K562 (cell line): ENCODE results near the gene AP3B2. TPM values are rescaled to one million over a fixed set of nuclear protein-coding genes. Genes with fewer than 3 reads are reported as not detected.
A peak's percentile ranks its signal among the peaks of the same experiment; 100 is the strongest.

Experiments
- BRF2 ChIP-seq: IDR thresholded peaks from 3 replicates; pipeline ENCODE4 v1.6.1; 2011; ENCODE audit warnings: borderline replicate concordance, mild to moderate bottlenecking; ENCODE audit not compliant: insufficient read length, insufficient read depth
- E2F6 ChIP-seq, 2 experiments: IDR thresholded peaks; 2 replicates each; pipeline ENCODE4 v1.6.1; 2011; ENCODE audit warnings: borderline replicate concordance in 1 of 2, control low read depth in 1 of 2, low read depth in 1 of 2, low read length in 1 of 2, mild to moderate bottlenecking in 1 of 2, mixed read lengths in 1 of 2, moderate library complexity in 1 of 2; ENCODE audit not compliant: insufficient read depth in 1 of 2, insufficient read length in 1 of 2, poor library complexity in 1 of 2, severe bottlenecking in 1 of 2; ENCODE audit errors: extremely low read depth in 1 of 2
- E4F1 ChIP-seq: fragments of 250-450 bp; sonication (Bioruptor Pico); IDR thresholded peaks from 2 replicates; pipeline ENCODE4 v1.5.0; 2021; ENCODE audit warnings: mild to moderate bottlenecking, borderline replicate concordance
- FUS ChIP-seq: fragments of 200-400 bp; formaldehyde crosslinking; optimal IDR thresholded peaks from 2 replicates; pipeline ENCODE3; 2017; ENCODE audit warnings: low read depth, low read length
- KLF1 ChIP-seq: fragments of 450-650 bp; IDR thresholded peaks from 2 replicates; pipeline ENCODE4 v1.6.1; 2016; ENCODE audit warnings: missing genetic modification characterization, missing compliant biosample characterization
- MYC ChIP-seq, 2 experiments: fragments of 250-450 bp in 1 of 2; sonication (Bioruptor Pico) in 1 of 2; IDR thresholded peaks; 2 replicates each; pipeline versions ENCODE4 v1.5.1 to v1.6.1; 2012 to 2021; ENCODE audit warnings: low read depth in 2 of 2, borderline replicate concordance in 1 of 2, improper control_type of control experiment in 1 of 2, low read length in 1 of 2, mild to moderate bottlenecking in 1 of 2, moderate library complexity in 1 of 2
- NR3C1 ChIP-seq: sonication (generic); formaldehyde crosslinking; IDR thresholded peaks from 2 replicates; pipeline ENCODE4 v1.8.1; 2022; ENCODE audit warnings: missing genetic modification reagents
- PHF8 ChIP-seq: fragments of 200-600 bp; sonication (generic); IDR thresholded peaks from 2 replicates; pipeline ENCODE4 v1.6.1; 2012; ENCODE audit warnings: mixed run types, mild to moderate bottlenecking, inconsistent platforms, low read length, moderate library complexity, borderline replicate concordance
- SAP30 ChIP-seq: fragments of 200-600 bp; sonication (generic); IDR thresholded peaks from 2 replicates; pipeline ENCODE4 v1.6.1; 2012; ENCODE audit warnings: borderline replicate concordance, low read depth, mild to moderate bottlenecking, moderate library complexity, low read length, control low read depth, inconsistent platforms; ENCODE audit not compliant: insufficient read depth, poor library complexity, severe bottlenecking
- SMAD4 ChIP-seq: fragments of 250-450 bp; sonication (Bioruptor Pico); conservative IDR thresholded peaks from 2 replicates; pipeline ENCODE4 v1.8.0; 2021; ENCODE audit warnings: inconsistent platforms, mild to moderate bottlenecking, moderate library complexity
- ZNF639 ChIP-seq, 2 experiments: fragments of 200-800 bp in 1 of 2; sonication (Bioruptor generic) in 1 of 2; sonication (generic) in 1 of 2; formaldehyde crosslinking in 1 of 2; IDR thresholded peaks in 1 of 2; conservative IDR thresholded peaks in 1 of 2; 2 replicates each; pipeline versions ENCODE4 v1.5.0 to v1.6.1; 2016 to 2020; ENCODE audit warnings: missing compliant biosample characterization in 1 of 2, missing genetic modification characterization in 1 of 2, missing genetic modification reagents in 1 of 2
- polyA plus RNA-seq, 8 experiments: library from polyadenylated mRNA; depleted of rRNA in 4 of 8; stranded (reverse) in 5 of 8; unstranded in 3 of 8; fragments of >200 nt; fragmentation: Nextera tagmentation in 2 of 8; fragmentation: Illumina TruSeq in 1 of 8; extraction: Ambion mirVana in 2 of 8; extraction: Trizol in 1 of 8; gene quantifications; 2 replicates each; pipeline versions ENCODE4 v1.2.1 to v1.2.3, GENCODE V29; 2011 to 2014; ENCODE audit warnings: inconsistent platforms in 1 of 8, missing spikeins in 1 of 8
- total RNA-seq, 7 experiments: library from RNA; depleted of rRNA in 6 of 7; stranded (reverse); fragments of >200 nt in 6 of 7; fragmentation: Illumina TruSeq in 2 of 7; extraction: Trizol in 2 of 7; gene quantifications; 2 replicates each; pipeline versions ENCODE4 v1.2.1 to v1.2.3, GENCODE V29; 2011 to 2021; ENCODE audit warnings: low replicate concordance in 1 of 7

Gene AP3B2
- total and polyA plus RNA-seq, 9 of the 15 experiments (the other 6 are each of a cell fraction or from before 2014, with no cell fraction given), result 0.03 to 0.15 (median 0.10) TPM; not detected in 2

- peak; percentile 12; the same call in 1 of the 2 replicates for TF ChIP-seq MYC (IDR thresholded peaks at IDR 0.05; ENCODE audit: low read depth, low read length)
- no peak for TF ChIP-seq MYC (CRISPR knock-in tag; IDR thresholded peaks at IDR 0.05; ENCODE audit: borderline replicate concordance, low read depth)
- TF ChIP-seq E2F6 (IDR thresholded peaks at IDR 0.05; ENCODE audit: borderline replicate concordance in 1 of 2, extremely low read depth in 1 of 2, insufficient read depth in 1 of 2, insufficient read length in 1 of 2, low read depth in 1 of 2, low read length in 1 of 2, poor library complexity in 1 of 2, severe bottlenecking in 1 of 2), result peak in 1 of 2 experiments; percentile 48
- TF ChIP-seq FUS, result peak; percentile 37
- peak; percentile 83 for TF ChIP-seq SMAD4 (CRISPR knock-in tag)
- TF ChIP-seq KLF1 (tag), result 0 out of 2 replicates have a peak, but pooled peaks have one; percentile 17
- peak; percentile 77; the same call in 1 of the 2 replicates for TF ChIP-seq NR3C1
- peak; percentile 25; the same call in 1 of the 2 replicates for TF ChIP-seq PHF8
- peak; percentile 86 for TF ChIP-seq SAP30
- TF ChIP-seq BRF2, result no peak
- no peak for TF ChIP-seq E4F1 (CRISPR knock-in tag)
- TF ChIP-seq ZNF639 (CRISPR knock-in tag; conservative IDR thresholded peaks at IDR 0.05 in 1 of 2, IDR thresholded peaks at IDR 0.05 in 1 of 2), result 0 out of 4 replicates have a peak, but pooled peaks of 1 of the 2 experiments have one; percentile 47
Measured at GRCh38 chr15:82709421-82710207, at the start of gene AP3B2 (continued).
